HFF-Myc (cell line): ENCODE results near the gene GBX2.

Experiments
- DNase-seq: peaks from one replicate; pipeline ENCODE4 v3.0.0-alpha.2; 2011; ENCODE audit warnings: low read depth; ENCODE audit errors: extremely low read depth
- H3K4me3 ChIP-seq: replicated peaks from 2 replicates; pipeline ENCODE4 v1.5.1; 2011; ENCODE audit warnings: low read depth, mild to moderate bottlenecking, control low read depth, low read length
- CTCF ChIP-seq: IDR thresholded peaks from 2 replicates; pipeline ENCODE4 v1.5.1; 2012; ENCODE audit warnings: mild to moderate bottlenecking, low read depth, low read length, control low read depth; ENCODE audit errors: missing control alignments

Gene GBX2

DNA sequence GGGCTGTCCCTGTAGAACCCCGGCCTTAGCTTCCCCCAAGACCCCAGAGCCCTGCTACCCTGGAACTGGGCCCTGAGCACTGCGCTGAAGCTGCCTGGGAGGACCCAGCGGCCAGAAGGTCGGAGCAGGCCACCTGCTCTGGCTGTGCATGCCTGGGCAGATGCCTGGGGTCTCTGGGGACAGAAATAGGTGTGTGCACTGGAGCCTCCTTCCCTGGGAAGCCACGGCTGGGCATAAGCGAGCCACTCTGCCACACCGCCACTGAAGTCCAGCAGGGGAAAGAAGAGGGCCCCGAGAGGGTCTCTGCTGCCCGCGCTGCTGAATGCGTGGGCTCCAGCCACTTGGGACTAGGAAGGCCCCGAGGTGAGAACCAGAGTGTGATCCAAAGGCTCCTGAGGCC, 6.7 kb downstream of the GBX2 start:
- no peak for TF ChIP-seq CTCF
- no peak overlapping the region for H3K4me3 ChIP-seq
- DNase-seq: no peak

DNA sequence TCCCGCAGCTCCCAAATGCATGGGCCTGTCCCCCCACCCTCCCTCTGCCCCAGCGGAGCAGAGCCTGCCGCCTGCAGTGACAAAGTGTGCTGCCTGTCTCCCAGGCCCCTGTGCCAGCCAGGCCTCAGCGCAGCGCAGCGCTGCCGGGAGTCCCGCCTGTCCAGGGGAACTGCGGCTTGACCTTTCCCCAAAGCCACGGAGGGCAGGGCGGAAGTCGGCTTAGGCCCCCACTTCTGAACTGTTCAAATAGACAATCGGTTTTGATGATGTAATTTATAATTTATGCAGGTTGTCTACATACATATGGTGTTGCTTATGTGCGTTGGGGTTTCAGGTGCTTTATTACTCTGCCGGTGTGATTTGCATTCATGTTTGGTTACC, 7.1 kb downstream of the GBX2 start:
- no peak for DNase-seq
- H3K4me3 ChIP-seq: no peak overlapping the region
- TF ChIP-seq CTCF: no peak

- DNase-seq: no peak
- no peak for TF ChIP-seq CTCF
- no peak overlapping the region for H3K4me3 ChIP-seq
Observed at GRCh38 chr2:236160366-236161081, 7.7 kb downstream of the GBX2 start.

DNA sequence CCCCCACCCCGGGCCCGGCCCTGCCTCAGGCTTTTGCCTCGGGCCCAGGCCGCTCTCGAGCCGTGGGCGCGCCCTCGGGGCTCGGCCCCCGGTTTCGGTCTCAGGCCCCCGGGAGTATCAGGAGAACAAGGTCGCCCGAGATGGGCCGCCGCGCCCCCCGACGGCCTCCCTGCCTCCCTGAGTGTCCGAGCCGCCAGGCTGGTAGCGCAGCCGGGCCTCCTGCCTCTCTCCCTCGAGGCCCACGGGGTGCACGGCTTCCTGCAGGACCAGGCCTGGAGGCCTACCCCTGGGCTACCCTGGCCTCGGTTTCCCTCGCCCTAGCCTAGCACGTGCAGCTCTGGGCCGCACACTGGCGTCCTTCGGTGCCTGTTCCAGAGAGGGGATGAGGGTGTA, 8.4 kb downstream of the GBX2 start:
- no peak for TF ChIP-seq CTCF
- no peak for DNase-seq
- no peak overlapping the region for H3K4me3 ChIP-seq

DNA sequence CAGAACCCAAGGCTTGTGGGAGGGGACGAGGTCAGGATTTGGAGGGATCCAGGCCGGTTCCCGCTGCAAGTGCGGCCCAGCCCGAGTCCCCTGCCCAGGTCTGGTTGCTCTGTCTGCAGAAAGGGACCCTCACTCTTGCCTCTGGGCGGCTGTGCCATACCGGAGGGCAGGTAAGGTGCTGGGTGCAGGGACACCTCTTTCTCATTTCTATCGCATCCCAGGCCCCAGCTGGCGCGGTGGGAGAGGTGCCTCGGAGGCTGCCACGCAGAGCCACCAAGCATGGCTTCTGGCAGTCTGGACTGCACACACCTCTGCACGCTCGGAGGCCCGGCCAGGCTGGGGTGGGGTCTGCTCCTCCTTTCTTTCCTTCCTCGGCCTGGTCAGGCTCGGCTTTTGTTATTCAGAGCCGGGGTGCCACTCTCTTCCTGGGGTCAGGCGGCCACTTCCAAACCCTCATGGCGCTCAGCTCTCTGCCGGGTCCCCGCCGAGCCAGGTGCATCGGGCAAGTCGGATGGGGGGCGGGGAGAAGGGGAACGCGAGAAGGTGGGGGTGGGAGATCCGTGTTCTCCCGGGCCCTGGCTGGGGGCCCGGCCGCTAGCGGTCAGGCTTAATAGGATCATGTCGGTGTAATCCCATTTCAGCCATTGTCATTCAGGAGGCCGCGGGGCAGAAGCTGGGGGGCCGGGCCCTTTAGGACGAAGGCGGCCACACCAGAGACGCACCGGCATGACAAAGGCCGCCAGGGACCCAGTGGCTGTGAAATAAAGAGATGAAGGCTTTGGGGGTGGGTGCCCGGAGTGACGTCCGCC, 9.0 kb downstream of the GBX2 start:
- H3K4me3 ChIP-seq: no peak overlapping the region
- no peak for DNase-seq
- TF ChIP-seq CTCF: no peak

GRCh38 chr2:236157815-236158498, 10.2 kb downstream of the GBX2 start:
- no peak for TF ChIP-seq CTCF
- H3K4me3 ChIP-seq: no peak overlapping the region
- DNase-seq: no peak
